Activated naive CD4-positive, alpha-beta T cell treated with anti-CD3 and anti-CD28 coated beads, Interleukin-2, amount 50 U/mL, for 72 hours (primary cell): ENCODE results near the gene CEP95. TPM values are rescaled to one million over a fixed set of nuclear protein-coding genes. Genes with fewer than 3 reads are reported as not detected.

Experiments used
- ATAC-seq, 2 donors: fragments of 150-1000 bp; cut with Tn5 transposase; 2 replicates each; pipeline ENCODE4 v1.10.0; 2021; ENCODE audit warnings: mild to moderate bottlenecking in 2 of 2, moderate library complexity in 2 of 2
- DNase-seq, 2 donors: peaks; one replicate each; pipeline ENCODE4 v3.0.0; 2021 to 2022; ENCODE audit warnings: low spot score in 2 of 2
- H3K27ac Mint-ChIP-seq, 2 donors: one replicate each; pipeline ENCODE4 v1.8.0; 2022; ENCODE audit warnings: mild to moderate bottlenecking in 2 of 2, mixed read lengths in 2 of 2
- H3K36me3 Mint-ChIP-seq, 2 donors: one replicate each; pipeline ENCODE4 v1.8.0; 2022; ENCODE audit warnings: mixed read lengths in 2 of 2
- H3K9me3 Mint-ChIP-seq, 2 donors: one replicate each; pipeline ENCODE4 v1.8.0; 2022; ENCODE audit warnings: mixed read lengths in 2 of 2
- total RNA-seq, 2 donors: library from RNA; stranded (reverse); gene quantifications; one replicate each; pipeline ENCODE4 v1.2.3, GENCODE V29; 2022

CEP95 gene
- total RNA-seq, 2 donors from 2014 or later: 49.5 to 142 TPM

DNA sequence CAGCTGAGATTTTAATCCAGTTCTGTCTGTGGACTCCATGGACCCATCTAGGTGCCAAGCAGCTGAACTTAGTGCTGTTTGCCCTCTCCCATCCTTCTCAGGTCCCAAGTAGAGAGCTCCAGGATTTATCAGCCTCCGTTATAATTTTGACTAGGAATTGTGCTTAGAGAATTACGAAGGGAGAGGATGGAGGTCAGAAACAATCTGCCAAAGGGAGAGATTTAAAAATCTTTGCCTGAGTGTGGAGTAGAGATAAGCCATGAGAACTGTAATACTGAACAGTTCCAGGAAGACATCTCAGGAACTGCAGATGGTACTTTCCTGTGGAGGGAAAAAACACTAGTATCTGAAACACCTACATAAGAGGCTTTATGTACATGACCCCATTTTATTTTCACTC is 27.0 kb downstream of the CEP95 start:
- H3K27ac Mint-ChIP-seq: peak overlapping the region in 1 of 2 donors; percentile 50
- peaks cover 9 to 17% of the 10 kb centered on the region in 2 donors for H3K36me3 Mint-ChIP-seq
- ATAC-seq (no peak), DNase-seq (no peak)
- no peaks in the 10 kb centered on the region for H3K9me3 Mint-ChIP-seq

DNA sequence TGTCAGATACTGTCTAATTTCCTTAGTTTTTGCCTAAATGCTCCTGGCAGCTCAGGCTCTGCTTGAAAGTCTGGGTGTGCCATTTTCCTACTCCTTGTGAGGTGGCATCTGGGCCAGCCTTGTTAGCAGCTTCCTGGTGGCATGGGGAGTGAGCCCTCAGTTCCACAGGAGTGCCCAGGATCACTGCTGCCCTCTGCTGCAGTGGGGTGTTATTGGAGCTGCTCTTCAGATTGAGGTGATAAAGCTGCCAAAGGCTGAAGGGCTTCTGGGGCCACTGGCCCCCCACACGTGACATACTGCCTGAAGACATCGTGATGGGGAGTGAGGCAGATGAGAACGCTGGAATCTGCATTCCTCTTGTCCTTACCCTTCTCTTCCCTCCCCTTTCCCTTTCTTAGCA is 27.4 kb downstream of the CEP95 start:
- Mint-ChIP-seq H3K27ac (peak overlapping the region; percentile 50 to 63), H3K36me3 (peaks cover 9 to 13% of the 10 kb centered on the region in 2 donors), H3K9me3 (no peaks in the 10 kb centered on the region)
- DNase-seq (peak in 1 of 2 donors; percentile 5), ATAC-seq (peak; percentile 22)

DNA sequence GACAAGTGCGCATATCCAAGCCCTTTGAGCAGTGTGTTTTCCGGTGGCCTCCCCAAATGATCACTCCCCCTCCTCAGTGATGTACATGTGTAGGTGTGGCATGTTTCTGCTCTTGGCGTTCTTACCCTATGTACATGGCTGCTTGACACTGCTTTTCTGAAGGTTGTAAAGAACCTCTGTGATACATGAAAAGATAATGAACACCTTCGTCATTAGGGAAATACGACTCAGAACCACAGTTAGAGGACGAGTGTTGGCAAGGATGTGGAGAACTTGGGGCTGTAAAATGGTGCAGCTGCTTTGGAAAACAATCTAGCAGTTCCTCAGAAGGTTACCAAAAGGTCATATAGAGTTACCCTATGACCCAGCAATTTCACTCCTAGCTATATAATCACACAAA is 28.6 kb downstream of the CEP95 start:
- no peaks in the 10 kb centered on the region for H3K9me3 Mint-ChIP-seq
- no peak for ATAC-seq
- no peak for DNase-seq
- peak overlapping the region in 1 of 2 donors; percentile 25 for H3K27ac Mint-ChIP-seq
- peaks cover 7 to 9% of the 10 kb centered on the region in 2 donors for H3K36me3 Mint-ChIP-seq

DNA sequence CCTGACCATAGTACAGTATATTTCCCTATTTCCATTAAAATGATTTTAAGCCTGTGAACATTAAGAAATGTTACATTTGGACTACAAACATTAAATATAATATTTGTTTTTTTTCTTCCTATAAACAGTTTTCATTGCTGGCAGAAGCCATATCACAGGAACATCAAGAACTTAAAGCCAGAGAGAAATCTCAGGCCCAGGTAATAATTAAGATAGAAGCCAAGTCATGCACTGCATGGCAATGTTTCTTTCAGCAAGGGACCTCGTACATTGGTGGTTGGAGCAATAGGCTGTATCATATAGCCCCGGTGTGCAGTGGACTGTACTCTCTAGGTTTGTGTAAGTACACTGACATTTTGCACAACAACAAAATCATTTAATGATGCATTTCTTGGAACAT is 30.1 kb downstream of the CEP95 start:
- peak overlapping the region in 1 of 2 donors; percentile 11 for H3K27ac Mint-ChIP-seq
- H3K36me3 Mint-ChIP-seq: peaks cover 0 to 9% of the 10 kb centered on the region in 2 donors
- H3K9me3 Mint-ChIP-seq: no peaks in the 10 kb centered on the region
- DNase-seq (no peak), ATAC-seq (no peak)

DNA sequence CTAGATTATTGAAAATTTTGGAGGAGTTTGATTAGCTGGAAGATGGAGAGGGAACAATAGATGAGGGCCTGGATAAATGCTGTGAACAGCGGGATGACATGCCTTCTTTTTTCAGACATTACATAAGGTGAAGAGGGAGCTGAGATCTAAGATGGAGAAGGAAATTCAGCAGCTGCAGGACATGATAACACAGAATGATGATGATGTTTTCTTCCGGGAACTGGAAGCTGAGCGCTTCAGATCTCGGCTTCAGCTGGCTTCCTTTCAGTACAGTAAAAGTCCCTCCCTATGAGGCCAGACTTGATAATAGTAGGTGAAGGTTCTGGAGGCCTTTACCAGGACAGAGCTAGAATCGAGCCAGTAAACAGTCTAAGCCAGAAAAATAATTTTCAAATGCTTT is 30.7 kb downstream of the CEP95 start:
- DNase-seq (no peak), ATAC-seq (no peak)
- H3K9me3 Mint-ChIP-seq: no peaks in the 10 kb centered on the region
- H3K36me3 Mint-ChIP-seq: peaks cover 0 to 9% of the 10 kb centered on the region in 2 donors
- H3K27ac Mint-ChIP-seq: peak overlapping the region in 1 of 2 donors; percentile 11

DNA sequence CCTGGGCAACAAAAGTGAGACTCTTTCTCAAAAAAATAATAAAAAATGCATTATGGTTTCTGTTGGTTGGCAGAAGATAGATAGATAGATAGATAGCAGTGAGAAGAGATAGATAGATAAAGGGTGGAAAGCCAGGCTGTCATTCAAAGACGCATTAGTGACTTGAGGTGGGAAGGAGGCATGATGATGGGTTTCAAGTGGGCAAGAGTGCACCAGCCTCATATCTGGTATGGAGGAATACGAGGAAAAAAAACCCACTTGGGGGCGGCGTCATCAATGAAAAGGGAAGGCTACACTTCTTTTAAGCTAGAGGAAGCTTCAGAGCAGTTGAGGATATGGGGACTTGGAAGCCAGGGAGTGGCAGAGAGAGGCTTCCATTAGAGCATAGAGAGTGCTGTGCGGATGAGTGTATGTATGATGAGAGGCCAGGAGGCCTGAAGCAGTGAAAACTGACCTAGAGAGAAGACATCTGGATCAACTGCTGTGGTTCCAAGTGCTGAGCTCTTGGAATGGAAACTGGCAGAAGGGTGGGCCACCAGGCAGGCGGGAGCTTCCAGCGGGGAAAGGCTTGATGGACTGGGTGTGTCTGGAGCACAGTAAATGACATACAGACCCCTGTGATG is 31.8 kb downstream of the CEP95 start:
- Mint-ChIP-seq H3K27ac (peak overlapping the region; percentile 29 to 90), H3K9me3 (no peaks in the 10 kb centered on the region), H3K36me3 (peaks cover 0 to 5% of the 10 kb centered on the region in 2 donors)
- DNase-seq (no peak), ATAC-seq (peak in 1 of 2 donors; percentile 7)

DNA sequence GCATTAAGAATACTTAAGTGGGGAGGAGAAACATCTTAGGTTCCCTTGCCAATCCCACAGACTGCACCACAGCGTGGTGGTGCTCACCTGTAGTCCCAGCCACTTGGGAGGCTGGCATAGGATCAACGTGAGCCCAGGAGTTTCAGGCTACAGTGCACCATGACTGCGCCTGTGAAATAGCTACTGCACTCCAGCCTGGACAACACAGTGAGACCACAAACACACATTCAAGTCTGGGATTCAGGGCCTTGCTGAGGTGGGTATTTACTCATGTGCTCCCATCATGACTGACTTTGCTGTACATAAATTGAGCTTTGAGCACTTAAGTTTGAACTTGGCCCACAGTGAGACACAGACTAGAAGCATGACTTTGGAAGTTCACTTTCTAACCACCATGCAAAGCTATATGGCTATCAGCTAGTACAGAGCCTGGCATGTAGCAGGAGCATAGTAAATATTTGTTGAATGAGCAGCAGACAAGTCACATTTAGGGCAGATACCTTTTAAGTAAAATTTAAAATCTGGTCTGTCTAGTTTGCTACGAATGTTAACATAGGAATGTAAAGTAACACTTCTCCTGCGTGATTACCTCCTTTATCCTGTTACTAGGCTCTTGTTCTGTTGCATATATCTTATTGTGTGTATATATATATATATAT is 33.5 kb downstream of the CEP95 start:
- no peak overlapping the region for H3K27ac Mint-ChIP-seq
- ATAC-seq (peak in 1 of 2 donors; percentile 24), DNase-seq (no peak)
- no peaks in the 10 kb centered on the region for H3K9me3 Mint-ChIP-seq
- peaks cover 0 to 5% of the 10 kb centered on the region in 2 donors for H3K36me3 Mint-ChIP-seq

DNA sequence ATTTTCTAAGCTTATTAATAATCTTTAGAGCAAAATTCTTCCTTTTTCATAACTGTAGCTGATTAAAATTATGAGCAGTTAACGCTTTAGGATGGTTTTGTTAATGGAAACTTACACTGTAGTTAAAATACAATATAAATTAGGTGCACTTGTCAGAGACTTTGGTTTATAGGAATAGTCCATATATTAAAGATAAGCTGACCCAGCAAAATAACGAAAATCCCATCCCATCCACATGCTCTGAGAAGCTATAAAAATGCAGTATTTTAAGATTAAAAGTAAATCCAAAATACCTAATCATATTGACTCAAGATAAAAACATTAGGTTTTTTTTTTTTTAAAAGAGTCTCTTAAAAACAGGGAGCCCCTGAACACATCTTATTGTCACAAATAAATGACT is 38.0 kb downstream of the CEP95 start:
- no peaks in the 10 kb centered on the region for H3K36me3 Mint-ChIP-seq
- ATAC-seq (no peak), DNase-seq (no peak)
- no peak overlapping the region for H3K27ac Mint-ChIP-seq
- H3K9me3 Mint-ChIP-seq: no peaks in the 10 kb centered on the region

DNA sequence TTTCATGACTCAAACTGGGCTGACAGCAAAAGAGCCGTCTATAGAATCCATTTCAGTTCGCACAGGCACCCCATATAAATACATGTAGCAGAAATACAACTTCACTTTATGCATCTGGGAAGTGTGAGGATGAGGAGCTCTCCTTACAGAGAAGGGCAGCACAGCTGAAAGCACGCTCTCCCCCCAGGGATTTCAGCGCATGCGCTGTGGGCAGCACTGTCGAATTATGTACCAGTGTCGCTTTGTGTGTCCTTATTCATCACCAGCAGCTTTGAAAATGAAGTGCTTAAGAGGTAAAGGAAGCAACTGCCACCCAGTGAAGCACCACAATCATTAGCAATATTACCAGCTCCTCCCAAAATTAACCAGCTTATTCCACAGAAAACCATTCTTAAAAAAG is 39.9 kb downstream of the CEP95 start:
- H3K27ac Mint-ChIP-seq: no peak overlapping the region
- ATAC-seq (no peak), DNase-seq (no peak)
- H3K9me3 Mint-ChIP-seq: no peaks in the 10 kb centered on the region
- no peaks in the 10 kb centered on the region for H3K36me3 Mint-ChIP-seq

DNA sequence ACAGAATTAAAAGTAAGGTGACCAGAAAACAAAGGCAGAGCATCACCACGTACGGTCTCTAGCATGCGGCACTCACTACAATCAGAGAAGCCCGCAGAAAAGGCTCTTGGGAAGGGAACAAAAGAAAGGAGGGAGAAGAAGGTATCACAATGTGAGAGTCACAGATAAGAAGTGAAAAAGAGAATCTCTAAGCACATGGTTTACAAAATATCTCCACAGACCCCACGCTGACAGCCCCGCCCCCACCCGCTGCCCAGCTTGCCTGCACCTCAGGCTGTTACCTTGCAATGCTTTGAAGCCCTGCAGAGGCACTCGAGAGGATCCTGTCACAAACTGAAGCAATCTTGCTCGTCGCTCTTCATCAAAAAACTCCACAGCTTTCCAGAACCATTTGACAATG is 40.5 kb downstream of the CEP95 start:
- Mint-ChIP-seq H3K9me3 (no peaks in the 10 kb centered on the region), H3K36me3 (no peaks in the 10 kb centered on the region), H3K27ac (peak overlapping the region in 1 of 2 donors; percentile 85)
- DNase-seq (no peak), ATAC-seq (no peak)

DNA sequence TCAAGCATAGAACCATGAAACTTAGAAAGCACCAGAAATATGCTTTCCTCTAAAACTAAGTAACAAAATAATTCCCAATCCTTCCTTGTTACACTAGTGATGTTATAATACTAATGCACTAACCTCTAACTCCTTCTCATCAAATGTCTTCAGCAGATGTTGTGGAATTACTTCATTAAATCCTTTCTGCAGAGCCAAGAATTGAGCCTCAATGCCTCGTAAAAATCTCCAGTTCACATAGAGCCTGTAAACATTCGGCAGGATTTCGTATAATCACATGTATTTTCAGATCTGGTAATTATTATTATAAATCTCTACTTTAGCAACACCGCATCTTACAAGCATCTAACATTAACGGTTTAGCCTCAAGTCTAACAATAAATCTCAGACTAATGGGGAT is 44.7 kb downstream of the CEP95 start:
- DNase-seq (no peak), ATAC-seq (no peak)
- Mint-ChIP-seq H3K36me3 (no peaks in the 10 kb centered on the region), H3K27ac (no peak overlapping the region), H3K9me3 (no peaks in the 10 kb centered on the region)

DNA sequence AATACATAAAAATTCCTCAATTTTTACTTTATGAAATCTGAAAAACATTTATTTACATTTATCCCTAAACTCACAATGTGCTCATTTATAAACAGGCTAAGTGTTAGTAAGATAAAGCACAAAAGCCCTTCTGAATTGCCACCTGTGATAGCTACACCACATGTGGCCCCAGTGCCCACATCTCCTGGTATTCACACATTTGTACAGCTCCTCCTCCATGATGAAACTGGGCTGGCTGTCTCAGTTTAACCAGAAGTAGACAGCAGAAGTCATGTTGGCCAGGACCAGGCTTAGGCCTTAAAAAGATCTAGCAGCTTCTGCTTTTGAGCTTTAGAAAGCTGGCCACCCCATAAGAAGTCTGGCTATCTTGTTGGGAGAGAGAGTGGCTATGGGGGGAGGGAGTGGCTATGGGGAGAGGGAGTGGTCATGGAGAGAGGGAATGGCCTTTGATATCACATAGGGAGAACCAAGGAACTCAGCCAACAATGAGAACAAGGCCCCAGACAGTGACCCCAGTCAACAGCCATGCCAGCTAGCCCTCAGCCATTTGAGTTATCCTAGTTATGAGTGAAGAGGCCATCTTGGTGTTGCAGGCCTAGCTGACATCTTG is 47.4 kb downstream of the CEP95 start:
- H3K27ac Mint-ChIP-seq: peak overlapping the region in 1 of 2 donors; percentile 55
- DNase-seq: no peak
- H3K9me3 Mint-ChIP-seq: no peaks in the 10 kb centered on the region
- H3K36me3 Mint-ChIP-seq: no peaks in the 10 kb centered on the region
- no peak for ATAC-seq

DNA sequence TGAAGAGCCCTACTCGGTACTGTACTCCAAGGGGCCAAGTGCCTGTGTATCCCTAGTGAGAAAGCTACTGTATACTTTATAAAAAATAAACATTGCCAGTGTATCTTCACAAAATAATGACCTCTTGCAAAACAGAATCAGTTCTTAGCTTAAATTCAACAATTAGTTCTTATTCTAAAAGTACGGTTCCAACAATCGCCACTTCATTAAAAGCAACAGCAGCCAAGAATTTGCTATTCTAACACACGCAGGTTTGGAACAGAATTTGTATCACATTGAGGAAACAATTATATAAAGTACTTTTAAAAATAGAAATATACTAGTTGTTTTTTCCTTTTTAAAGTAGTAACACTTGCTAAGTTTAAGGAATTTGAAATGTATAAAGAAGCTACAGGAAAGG is 48.5 kb downstream of the CEP95 start:
- no peak overlapping the region for H3K27ac Mint-ChIP-seq
- no peaks in the 10 kb centered on the region for H3K36me3 Mint-ChIP-seq
- DNase-seq (no peak), ATAC-seq (no peak)
- H3K9me3 Mint-ChIP-seq: no peaks in the 10 kb centered on the region

DNA sequence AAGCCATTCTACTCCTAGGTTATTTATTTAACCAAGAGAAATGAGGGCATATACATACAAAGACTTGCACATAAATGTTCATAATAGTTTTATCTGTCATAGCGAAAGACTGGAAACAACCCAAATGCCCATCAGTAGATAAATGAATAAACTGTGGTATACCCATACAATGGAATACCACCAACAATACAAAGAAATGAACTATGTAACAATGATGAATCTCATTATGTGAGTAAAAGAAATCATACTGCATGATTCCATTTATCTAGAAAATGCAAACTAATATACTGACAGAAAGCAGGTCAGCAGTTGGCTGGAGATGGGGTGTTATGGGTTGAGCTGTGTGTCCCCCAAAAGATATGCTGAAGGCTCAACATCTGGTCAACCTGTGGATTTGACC is 57.3 kb downstream of the CEP95 start:
- H3K27ac Mint-ChIP-seq: peak overlapping the region; percentile 11 to 36
- DNase-seq: no peak
- no peaks in the 10 kb centered on the region for H3K9me3 Mint-ChIP-seq
- H3K36me3 Mint-ChIP-seq: no peaks in the 10 kb centered on the region
- ATAC-seq: peak in 1 of 2 donors; percentile 63

DNA sequence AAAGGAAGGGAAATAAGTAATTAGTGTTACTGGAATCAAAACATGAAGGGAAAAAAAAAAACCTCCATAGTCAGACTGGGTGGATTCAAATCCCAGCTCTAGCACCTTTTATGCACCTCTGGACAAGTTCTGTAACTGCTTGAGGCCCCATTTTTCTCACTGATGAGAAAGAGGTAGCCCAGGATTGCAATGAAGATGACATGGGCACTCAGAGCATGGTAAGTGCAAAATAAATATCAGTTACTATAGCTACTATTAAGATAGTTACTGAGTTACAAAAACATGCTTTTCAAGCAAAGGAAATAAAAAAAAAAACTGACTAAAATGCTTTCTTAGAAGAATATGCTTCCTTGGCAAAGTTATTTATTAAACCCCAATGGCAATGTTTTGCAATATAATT is 58.8 kb downstream of the CEP95 start:
- no peak for ATAC-seq
- no peak for DNase-seq
- Mint-ChIP-seq H3K36me3 (no peaks in the 10 kb centered on the region), H3K27ac (no peak overlapping the region), H3K9me3 (no peaks in the 10 kb centered on the region)

DNA sequence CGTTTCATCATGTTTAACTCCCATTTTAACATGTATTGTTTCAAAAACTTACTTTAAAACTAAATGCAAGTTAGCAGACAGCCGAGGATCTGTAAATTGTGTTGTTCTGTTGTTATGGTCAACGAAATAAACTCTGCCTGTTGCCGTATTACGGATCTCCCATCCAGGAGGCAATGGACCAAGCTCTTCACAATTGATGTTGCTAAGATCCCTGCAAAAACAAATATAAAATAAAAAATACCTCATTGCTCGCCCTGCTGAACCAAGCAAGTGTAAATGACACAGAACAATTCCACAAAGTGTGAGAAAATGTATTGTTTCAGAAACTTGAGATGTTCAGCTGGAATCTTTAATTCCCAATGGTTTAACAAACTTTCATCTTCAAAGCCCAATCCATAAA is 65.0 kb downstream of the CEP95 start:
- Mint-ChIP-seq H3K36me3 (peaks cover 0 to 1% of the 10 kb centered on the region in 2 donors), H3K9me3 (no peaks in the 10 kb centered on the region), H3K27ac (peak overlapping the region in 1 of 2 donors; percentile 9)
- DNase-seq (no peak), ATAC-seq (no peak)

DNA sequence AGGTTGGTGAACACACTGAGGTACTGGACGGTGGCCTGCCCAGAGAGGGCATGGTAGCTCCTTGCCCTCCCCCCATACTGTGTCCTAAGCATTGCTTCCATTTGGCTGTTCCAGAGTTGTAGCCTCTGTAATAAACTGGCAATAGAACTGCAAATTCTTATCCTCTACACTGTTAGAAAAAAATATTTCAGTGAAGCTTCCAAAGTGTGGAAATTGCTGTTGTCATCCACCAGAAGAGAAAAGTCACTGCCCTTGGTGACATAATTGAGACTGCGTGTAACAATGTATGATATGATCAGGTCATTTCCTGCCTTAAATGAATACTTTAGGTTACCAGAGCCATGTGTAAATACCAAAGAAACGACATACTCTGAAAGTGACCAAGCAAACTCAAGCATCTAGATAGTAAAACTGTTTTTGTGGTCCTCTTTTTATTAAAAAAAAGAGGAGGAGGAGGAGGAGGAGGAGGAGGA is 65.9 kb downstream of the CEP95 start:
- ATAC-seq (peak; percentile 93), DNase-seq (no peak)
- peak overlapping the region; percentile 89 to 97 for H3K27ac Mint-ChIP-seq
- H3K9me3 Mint-ChIP-seq: no peaks in the 10 kb centered on the region
- peaks cover 4 to 6% of the 10 kb centered on the region in 2 donors for H3K36me3 Mint-ChIP-seq
